Iris pigment epithelial cell (primary cell): ENCODE data around the gene FIGN.
A peak's percentile ranks its signal among the peaks of the same experiment; 100 is the strongest.

Experiments used
- DNase-seq: peaks from one replicate; pipeline ENCODE4 v3.0.0-alpha.2; 2011; ENCODE audit warnings: low read depth

The FIGN gene

DNA sequence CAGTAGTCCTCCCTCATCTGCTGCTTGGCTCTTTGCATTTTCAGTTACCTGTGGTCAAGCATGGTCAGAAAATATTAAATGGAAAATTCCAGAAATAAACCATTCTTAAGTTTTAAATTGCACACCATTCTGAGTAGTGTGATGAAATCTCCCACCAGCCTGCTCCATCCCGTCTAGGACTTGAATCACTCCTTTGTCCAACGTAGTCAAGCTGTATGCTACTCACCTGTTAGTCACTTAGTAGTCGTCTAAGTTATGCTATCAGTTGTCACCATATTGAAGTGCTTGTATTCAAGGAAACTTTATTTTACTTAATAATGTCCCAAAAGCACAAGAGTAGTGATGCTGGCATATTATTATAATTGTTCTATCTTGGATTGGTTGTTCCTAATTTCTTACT is 172.5 kb downstream of the FIGN start:
- no peak for DNase-seq

DNA sequence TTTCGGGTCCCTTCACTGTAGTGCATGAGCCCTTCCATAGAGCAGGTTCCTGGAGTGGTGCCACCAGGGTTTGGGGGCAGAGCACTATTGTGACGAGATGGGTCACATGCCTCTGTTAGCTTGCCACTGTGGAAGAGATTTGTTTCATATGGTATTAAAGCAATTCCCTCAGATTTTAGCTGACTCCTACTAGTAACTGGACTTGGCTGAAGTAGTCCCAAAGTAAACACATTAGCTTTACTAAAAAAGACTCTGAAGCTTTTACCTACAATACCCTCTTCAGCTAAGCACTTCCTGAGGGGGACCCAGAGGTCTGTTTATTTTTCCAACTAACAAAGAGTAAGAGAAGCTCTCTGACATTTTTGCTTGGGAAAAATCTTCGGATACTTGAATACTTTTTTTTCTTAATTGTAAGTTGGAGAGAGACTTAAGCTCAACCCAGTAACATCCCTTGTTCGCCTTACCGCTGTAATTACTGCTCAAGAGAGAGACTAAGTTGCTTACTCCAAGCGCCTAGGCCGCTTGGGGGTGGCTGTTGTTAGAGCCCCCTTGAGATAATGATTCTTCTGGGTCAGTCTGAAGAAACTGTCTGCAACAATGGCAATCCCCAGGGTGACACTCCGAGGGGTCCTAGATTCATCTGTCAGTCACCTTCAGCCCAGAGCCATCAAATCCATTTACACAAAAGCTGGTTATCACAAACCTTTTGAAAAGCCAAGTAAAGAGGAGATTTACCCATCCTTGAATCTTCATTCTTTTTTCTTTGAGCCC is 177.4 kb downstream of the FIGN start:
- DNase-seq = no peak

DNA sequence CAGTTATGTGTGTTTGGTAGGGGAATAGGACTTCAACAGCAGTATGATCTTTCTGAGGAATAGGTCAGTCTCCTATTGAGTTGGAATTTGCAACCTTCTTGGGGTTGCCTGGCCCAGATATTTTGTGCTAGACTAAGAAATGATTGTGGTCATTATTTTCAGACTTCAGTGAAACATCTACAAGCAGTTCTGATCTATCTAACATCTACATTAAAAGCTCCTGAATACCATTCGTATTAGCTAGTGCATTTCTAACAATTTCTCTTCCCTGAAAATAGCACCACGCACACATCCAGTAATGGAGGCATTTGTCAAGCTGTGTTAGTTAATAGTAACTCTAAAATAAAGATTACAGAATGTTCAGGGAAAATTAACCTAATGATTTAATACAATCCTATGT is 179.3 kb downstream of the FIGN start:
- peak; percentile 41 for DNase-seq

DNA sequence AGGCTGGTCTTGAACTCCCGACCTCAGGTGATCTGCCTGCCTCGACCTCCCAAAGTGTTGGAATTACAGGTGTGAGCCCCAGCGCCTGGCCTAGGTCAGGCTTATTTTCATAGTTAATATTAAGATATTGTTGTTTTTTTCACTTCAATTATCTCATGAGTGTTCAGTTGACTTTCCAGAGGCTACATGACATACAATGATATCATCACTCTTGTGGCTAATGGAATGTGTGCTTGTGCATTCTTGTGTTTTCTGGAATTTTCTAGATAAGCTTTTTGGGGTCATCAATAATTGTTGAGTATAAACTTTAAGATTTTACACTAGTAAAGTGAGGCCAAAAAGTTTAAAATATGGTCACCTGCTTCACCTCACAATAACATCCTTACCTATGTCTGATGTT is 180.9 kb downstream of the FIGN start:
- DNase-seq = peak; percentile 43

DNA sequence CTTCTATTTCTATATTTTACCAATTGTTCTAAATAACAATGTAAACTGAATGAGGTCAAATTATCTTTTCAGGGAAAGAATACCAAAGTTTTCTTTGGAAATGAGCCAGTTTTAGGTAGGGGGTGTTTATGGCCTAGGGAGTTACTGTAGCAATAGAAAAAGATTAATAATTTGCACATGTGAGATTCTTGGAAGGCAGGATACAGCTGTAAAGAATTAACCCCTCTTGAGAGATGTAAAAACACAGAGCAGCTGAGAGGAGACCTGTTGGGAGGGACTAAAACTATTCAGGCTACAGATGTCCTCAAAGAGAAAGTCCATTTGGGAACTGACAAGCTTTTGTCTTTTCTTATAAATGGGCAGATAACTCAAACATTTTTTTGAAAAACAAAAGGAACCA is 182.2 kb downstream of the FIGN start:
- DNase-seq = no peak

DNA sequence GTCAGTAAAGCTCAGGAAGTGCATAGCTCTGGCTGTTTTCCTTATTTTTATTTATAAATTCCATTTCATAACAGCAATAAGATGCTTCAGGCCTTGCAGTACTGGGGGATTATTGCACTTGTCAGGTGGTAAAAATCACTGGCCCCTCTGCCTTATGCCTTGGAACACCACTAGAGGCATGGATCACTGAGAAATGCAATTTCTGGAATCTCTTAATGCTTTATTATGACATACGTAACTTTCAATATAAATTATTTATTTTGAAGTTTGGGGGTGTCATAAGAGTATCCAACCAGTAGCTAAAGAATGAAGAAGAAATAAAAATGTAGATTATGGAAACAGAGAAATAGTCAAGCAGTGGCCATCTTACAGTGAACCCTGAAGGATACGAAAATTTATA is 183.1 kb downstream of the FIGN start:
- DNase-seq = no peak

DNA sequence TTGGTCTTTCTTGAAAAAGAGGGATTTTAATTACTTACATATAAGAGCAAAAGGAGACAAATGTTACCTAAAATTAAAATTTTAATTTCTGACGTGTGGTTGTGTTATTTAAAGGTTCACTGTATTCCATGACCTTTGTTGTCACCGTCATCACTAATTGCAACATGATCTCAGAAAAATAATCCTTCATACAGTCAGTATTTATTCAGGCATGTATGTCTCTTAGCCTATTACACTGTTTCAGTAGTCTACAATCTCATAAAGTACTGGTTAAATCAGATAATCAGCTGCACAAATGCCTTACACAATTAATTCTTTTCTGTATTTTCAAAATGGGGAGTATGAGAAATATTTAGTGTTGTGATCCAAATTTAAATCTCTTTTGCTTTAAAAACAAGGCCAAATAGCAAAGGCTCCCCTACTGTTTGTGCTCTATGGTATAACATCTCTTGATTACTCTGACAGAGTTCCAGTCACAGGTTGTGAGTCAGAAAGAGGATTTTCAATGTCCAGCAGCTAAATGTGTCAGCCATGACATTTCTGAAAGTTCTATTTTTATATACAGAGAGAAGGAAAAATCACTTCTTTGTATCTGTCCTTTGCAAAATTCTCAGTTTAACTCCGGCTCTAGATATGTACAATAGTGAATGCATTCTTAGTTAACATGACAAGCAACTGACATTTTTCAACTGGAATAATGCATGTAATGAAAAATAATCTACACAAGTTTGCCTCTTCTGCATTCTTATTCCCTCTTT is 184.0 kb downstream of the FIGN start:
- DNase-seq = peak; percentile 56

DNA sequence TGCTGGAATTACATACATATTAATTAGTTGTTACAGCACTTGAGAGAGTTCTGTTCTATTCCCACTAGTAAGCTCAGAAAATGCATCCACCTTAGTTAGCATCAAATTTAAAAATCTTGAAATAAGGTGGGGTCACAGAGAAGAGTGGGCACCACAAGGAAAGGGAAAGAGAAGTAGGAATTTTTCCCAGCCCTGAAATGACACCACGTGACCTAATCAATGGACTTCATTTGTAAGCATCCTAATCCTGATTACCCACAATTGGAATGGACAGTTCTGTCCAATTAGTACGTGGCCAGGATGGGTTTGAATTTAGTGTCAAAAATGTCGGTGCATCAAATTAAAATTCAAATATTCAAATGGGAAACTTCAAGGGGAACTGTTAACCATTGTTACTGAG is 186.8 kb downstream of the FIGN start:
- no peak for DNase-seq
